Urothelium cell line (cell line): Measurements from ENCODE around the gene TMEM168.
"Not testable (repeated sequence)": the region's sequence is repeated elsewhere in the genome, so short reads cannot be mapped to it uniquely, and the experiment has no call there.

ENCODE experiments used
- DNase-seq: peaks from one replicate; pipeline ENCODE4 v3.0.0; 2011; ENCODE audit warnings: low spot score, mixed read lengths
- FAIRE-seq: peaks from 2 replicates; lab custom pipeline; 2011; peaks lifted over from hg19 to GRCh38; lab: Jason Lieb, UNC

Gene TMEM168

DNA sequence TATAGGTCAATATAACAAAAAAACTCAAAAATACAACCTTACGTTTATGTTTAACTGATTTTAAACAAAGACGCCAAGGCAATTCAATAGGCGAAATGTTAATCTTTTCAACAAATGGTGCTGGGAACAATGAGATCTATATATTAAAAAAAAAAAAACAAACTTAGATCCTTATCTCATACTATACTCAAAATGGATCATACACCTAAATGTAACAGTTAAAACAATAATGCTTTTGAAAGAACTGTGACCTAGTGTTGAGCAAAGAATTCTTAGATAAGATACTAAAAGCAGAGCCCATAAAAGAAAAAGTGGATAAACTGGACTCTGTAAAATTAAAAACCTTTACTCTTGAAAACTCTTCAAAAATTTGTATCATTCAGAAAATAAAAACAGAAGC, 8.6 kb downstream of the TMEM168 start:
- DNase-seq (no peak), FAIRE-seq (no peak)

DNA sequence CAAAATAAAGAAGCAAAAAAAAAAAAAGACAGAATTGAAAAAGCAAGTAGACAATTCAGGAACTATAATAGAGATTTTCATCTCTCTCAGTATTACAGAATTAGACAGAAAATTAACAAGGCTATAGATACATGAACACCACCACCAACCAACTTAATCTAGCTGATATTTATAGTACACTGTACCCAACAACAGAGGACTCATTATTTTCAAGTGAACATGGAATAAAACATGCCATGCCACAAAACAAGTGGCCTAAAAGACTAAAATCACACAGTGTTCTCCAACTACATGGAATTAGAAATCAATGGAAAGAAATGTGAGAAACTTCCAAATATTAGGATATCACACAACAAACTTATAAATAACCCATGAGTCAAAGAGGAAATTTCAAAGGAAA, 9.1 kb downstream of the TMEM168 start:
- DNase-seq (no peak), FAIRE-seq (no peak)

DNA sequence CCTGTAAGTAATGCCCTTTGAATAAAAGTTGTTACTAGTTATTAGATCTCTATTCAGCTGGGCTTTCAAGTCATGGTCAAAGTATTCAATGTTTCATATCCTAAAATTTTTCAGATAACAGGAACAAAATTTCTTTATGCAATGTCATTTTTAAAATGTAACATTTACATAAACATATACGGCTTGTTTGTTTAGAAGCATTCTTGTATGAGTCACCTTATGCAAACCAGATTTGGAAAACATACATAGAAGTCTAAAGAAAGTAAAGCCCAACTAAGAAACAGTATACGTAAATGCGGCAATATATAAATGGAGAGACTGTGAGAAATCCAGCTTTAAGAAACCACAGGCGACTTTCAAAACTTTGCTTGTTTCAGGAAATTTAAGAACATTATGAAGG, 10.5 kb downstream of the TMEM168 start:
- no peak for DNase-seq
- FAIRE-seq = no peak

DNA sequence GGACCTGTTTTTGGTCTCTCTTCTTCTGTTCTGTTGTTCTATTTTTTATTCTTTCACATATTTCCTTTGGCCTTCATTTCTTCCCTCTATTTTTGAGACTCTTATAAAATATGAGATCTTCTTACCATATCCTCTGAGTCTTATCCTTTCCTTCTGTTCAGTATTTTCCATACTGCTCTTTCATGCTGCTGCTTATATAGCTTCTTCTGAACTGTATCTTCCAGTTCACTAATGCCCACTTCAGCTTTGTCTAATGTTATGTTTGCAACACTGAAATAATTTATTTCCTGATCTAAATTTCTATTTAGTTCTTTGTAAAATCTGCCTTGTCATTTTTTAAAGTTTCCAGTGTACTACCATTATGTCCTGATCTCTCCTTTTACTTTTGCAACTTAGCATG, 12.8 kb downstream of the TMEM168 start:
- FAIRE-seq (no peak), DNase-seq (no peak)

DNA sequence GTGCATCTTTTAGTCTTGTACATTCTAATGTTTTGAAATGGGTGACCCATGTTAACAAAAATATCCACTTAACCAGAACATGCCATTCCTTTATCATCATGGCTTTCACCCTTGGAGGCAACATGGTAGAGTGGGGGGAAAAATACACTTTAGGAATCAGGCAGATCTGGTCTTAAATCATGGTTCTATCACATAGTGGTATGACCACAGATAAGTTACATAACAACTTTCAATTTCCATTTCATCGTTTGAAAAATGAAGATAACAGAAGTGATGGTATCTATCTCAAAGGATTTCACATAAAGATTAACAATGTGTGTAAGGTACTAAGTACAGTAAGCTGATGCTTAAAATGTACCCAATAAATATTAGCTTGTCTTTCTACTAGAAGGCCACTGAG, 19.0 kb downstream of the TMEM168 start:
- DNase-seq (no peak), FAIRE-seq (no peak)

DNA sequence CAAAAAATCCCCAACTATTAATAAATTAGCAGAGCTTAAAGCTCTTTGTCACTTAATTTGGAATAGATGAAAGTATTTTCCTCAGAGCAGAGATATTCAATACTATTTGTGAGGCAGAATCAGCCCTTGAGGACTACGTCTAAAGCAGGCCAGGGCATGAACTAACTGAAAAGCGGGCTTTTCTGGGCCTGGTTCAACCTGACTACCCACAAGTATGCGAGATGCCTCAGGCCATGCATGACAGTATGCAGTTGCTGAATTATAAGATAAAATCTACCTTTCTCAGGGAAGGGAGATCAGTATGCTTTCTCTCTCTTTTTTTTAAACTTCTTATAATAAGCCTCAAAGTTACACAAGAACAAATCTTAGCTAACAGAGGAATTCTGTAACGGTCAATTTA, 20.1 kb downstream of the TMEM168 start:
- FAIRE-seq = no peak

DNA sequence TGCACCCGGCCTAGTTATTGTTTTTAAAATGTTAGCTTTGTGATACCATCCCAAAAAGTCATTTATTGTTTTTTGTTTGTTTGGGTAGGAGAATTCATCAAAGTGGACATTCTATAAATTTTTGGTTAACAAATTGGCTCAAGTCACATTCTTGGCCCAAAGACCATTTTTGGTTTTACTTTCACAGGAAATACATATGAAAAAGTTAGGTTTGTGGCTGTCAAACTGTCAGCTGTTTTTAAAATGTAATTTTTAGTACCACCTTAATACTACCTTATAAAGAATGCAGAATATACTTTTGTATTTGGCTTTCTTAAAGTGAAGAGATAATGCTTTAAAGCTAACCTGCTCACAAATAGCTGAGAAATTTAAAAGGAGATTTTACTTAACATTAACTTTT, 25.1 kb downstream of the TMEM168 start:
- DNase-seq = no peak
- FAIRE-seq = no peak

More for the DNA sequence above, 20.1 kb downstream of the TMEM168 start:
- no peak for DNase-seq

DNA sequence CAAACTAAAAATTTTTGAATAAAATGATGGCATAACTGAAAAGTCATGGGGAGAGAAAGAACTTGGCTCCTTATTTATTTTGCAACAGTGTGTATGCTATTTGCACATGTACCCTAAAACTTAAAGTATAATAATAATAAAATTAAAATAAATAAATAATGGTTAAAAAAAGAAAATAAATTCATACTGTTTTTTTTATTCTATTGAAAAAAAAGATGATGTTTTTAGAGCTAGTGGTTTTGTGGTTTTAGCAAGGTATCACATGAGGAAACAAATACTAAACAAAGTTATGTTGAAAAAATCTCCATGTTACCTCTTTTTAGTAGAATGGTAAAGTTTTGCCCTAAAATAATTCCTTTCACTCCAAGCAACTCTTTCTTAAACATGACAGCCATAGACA, 26.2 kb downstream of the TMEM168 start:
- FAIRE-seq (no peak), DNase-seq (no peak)

DNA sequence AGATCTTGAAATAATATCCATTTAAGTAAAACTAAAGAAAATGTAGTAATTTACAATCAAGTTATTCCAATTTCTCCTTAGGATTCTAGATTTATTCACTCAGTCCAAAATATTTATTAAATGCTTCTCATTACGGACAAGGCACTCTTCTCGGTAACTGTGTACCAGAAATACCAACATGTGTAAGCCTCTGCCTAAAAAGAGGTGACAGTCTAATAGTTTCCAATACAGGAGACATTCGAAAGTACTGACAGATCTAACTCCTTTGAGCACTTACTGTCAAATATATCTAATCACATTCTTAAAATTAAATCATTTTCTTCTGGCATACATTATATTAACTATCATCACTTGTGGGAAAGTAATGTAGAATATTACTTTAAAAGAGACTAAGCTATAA, 26.9 kb downstream of the TMEM168 start:
- no peak for FAIRE-seq

DNA sequence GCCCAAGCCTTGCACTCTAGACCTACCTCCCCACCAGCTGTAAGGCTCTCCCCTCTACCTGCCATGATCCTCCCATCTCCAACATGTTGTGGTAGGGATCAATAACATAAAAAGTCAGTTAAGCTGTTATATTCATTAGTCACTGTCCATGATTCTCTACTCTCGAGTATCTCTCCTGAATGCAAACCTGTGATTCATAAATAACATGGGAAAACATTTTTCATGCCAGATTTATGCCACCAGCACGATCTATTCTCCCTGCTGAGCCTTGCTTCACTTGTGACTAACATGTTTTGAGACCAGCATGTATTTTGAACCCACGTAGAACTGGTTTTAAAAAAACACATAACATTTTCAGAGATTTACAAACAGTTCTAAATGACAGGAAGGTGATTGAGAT, 30.3 kb downstream of the TMEM168 start:
- DNase-seq (no peak), FAIRE-seq (no peak)

More for the DNA sequence above, 26.9 kb downstream of the TMEM168 start:
- no peak for DNase-seq

DNA sequence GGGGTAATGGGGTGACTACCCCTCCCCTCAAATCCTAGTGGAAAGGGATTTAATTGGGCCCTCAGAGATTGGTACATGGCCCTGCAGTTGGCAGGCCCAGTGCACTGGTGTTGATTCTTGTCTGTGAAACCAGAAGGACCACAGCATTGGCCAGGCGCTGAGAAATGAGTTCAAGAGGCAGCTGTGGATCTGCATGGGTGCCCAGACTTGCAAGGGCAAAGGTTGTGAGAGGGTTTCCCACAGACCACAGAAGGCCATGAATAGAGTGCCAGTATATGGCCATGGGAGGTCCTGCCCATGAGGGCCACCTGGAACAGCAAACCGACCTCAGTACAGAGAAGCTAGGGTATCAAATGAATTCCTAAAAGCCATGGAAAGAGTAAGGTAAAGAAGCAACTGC, 32.9 kb downstream of the TMEM168 start:
- DNase-seq = no peak
- no peak for FAIRE-seq

DNA sequence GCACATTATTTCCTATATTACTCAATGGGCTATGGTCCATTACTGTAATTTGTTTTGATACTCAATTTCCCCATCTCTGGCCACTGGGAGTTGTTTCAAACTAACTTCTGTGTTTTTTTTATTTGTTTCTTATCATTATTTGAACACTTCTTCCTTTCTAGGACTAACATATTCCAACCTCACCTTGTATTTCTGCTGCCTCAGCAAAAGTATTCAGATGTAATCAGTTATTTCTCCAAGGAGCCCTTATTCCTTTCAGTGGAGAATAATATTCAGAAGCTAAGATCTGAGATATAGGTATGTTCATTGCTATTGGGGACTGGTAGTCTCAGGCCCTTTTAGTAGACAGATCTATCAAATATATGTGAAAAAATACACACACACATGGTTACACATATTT, 36.9 kb downstream of the TMEM168 start:
- DNase-seq (no peak), FAIRE-seq (no peak)

DNA sequence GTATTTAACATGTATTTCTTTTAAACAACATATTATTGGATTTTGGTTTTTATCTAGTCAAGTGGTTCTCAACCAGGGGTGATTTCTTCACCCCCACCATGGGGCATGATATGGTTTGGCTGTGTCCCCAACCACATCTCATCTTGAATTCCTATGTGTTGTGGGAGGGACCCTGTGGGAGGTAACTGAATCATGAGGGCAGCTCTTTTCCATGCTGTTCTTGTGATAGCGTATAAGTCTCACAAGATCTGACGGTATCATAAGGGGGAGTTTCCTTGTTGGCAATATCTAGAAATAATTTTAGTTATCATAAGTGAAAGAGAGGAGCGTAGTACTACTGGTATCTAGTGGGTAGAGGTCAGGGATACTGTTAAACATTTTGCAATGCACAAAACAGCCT, 37.6 kb downstream of the TMEM168 start:
- FAIRE-seq (no peak), DNase-seq (no peak)

DNA sequence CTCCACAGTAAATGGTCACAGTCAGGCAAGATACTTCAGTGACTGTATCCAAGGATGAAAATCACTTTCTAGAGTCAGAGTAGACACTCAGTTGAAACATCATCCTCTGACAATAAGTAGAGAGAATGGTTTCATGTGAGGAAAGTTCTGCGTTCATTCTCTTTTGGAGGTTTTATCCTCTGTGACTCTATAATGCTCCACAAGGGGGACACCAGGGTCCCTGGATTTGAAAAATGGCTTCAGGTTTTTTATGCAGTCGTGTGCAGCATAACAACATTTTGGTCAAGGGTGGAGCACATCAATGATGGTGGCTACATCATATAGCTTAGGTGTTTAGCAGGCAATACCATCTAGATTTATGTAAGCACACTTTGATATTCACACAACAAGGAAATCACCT, 40.4 kb downstream of the TMEM168 start:
- no peak for FAIRE-seq
- DNase-seq = no peak

DNA sequence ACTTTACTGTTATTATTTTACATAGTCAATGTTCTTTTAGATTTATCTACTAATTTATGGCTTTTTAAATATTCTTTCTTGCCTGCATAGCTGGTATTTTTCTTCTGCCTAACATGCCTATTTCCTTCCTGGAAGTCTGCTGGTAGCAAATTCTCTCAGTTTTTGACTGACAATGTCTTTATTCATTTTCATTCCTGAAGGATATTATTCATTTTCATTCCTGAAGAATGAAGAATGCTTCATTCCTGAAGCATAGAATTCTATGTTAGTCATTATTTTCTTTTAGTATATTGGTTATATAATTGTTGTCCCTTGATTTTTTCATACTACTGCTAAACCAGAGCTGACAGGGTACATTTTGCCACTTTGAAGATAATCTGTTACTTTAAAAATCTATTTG, 41.8 kb downstream of the TMEM168 start:
- FAIRE-seq (no peak), DNase-seq (no peak)

DNA sequence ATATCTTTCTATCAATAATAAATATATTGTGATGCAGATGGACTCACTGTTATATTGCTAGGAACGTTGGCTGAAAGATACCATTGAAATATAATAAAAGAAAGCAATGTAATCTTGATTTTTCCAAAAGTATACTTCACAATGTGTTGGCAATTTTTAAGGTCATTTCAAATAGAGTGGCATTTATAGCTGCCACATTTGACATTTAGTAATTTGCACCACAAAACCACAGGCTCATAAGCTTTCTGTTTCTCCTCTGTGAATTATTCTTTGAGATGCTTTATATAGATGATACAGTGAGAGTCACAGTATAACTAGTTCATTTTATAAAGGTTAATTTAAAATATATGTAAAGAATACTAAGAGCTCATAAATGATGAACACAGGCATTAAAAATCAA, 44.6 kb downstream of the TMEM168 start:
- no peak for DNase-seq
- FAIRE-seq = no peak

DNA sequence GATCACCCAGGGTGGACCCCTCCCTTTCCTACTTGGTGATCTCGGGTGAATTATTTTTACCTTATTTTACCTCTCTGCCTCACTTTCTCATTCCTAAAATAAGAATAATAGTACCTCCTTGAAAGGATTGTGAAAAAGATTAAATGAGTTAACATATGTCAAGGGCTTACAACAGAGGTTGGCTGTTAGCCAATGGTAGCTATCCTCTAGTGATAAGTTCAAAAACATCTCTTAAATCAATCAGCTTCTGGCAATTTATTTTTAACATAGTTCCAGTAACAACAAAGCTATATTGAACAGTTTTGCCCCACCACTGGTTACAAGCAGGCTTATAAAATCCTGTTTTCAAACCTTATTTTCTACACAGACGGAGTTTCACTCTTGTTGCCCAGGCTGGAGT, 45.4 kb downstream of the TMEM168 start:
- DNase-seq = no peak
- FAIRE-seq = no peak

DNA sequence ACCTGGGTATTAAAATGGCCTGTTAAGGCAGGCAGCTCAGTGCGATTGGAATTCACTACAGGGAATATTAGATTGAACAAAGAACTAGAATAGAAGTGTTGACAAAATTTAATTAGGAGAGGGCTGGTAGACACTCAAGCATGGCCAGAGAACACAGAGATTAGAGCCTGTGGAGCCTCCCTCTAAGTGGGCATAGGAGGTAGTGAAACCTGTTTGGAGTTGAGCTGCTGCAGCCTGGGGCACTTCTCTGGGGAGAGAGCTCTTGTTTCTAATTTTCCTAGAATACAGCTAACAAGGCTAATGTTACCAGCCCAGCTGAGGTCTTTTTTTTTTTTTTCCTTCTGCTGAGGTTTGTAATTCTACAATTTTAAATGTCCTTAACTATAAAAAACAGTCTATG, 46.4 kb downstream of the TMEM168 start:
- no peak for FAIRE-seq
- DNase-seq = no peak

DNA sequence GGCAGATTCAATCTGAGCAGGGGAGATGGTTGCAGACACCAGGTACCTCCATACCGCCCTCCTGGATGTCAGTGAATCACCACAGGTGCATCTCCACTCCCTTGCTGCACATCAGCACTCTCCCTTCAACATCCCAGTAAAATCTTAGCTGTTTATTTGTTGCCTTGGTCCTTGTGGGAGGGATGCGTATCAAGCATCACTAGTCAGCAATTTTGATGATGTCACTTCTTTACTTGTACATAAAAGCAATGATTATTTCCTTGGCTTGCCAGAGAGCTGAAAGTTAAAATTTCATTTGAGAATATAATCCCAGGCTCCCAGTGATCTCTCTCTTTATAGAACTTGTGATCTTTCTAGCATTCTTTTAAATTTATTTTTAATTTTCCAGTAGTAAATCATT, 49.5 kb downstream of the TMEM168 start:
- FAIRE-seq (no peak), DNase-seq (no peak)

DNA sequence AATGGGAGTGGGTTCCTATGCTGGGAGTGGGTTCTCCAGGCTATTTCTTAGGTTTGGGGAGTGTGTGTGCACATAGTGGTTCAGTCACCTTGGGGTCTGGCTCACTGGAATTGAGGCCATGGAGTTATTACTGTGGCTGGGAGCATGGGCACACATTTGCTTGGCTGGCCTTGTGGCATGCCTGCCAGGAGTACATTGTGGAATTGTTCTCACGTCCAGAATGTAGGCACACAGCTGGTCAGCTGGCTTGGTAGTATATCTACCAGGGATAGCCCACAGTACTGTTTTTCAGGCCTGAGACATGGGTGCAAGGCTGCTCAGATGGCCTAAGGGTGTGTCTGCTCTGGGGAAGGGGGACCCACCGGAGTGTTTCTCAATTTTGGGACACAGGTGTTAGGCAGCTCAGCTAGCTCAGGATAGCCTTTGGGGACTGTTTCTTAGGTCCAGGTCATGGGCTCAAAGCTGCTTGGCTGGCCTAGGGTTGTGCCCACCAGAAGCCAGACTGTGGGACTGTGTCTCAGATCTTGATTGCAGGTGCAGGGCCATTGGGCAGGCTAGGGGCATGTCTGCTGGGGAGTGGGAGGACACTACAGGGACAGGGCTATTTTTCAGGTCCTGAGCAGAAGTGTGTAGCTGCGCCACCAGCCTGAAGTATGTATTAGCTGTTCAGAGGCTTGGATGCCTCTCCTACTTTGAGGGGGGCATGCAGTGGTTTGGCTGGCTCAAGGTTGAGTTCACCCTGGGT, 50.6 kb downstream of the TMEM168 start:
- DNase-seq (no peak), FAIRE-seq (no peak)

DNA sequence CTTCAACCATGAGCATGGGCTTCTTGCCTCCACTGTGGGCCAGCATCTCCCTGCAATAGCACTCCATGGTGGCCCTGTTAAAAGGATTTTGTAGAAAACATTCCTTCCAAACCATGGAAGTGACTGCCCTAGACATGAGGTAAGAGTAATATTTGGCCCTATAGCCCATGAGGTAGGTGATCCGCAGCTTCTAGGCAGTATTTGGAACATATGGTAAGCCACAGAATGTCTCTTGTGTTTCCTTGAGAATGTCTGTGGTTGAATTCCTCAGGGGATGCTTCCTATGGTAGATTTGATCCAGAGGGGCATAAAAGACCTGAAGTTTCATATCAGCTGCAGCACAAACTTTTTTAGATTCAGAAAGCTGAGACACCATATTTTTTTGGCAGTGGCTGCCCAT, 54.9 kb downstream of the TMEM168 start:
- DNase-seq = no peak
- no peak for FAIRE-seq

DNA sequence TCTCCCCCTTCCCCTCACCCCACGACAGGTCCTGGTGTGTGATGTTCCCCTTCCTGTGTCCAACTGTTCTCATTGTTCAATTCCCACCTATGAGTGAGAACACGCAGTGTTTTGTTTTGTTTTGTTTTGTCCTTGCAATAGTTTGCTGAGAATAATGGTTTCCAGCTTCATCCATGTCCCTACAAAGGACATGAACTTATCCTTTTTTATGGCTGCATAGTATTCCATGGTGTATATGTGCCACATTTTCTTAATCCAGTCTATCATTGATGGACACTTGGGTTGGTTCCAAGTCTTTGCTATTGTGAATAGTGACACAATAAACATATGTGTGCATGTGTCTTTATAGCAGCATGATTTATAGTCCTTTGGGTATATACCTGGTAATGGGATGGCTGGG, 58.9 kb downstream of the TMEM168 start:
- DNase-seq, FAIRE-seq: not testable (repeated sequence)

DNA sequence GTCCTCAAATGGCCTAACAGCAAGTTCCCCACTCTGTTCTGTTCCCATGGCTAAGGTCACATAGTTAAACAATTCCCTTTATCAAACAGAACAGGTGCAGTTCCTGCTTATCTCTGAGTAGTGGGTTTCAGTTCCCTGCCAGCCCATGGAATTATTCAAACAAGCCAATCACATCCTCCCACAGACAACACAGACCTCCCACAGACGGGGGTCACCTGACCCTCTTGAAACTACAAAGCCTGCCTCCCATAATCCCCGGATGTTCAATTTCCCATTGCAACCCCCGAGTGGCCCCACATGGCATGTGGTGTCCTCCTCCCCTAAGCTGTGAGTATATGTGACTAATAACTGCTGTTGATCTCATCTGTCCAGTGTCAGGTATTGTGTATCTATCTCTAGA, 64.1 kb downstream of the TMEM168 start:
- no peak for FAIRE-seq
- no peak for DNase-seq
